CD14-positive monocyte (primary cell): ENCODE measurements around the gene GNB5. TPM values are rescaled to one million over a fixed set of nuclear protein-coding genes. Genes with fewer than 3 reads are reported as not detected.

Source experiments
- DNase-seq, 3 donors: peaks; one replicate each; pipeline ENCODE4 v3.0.0-alpha.2; 2011 to 2022
- H2AFZ ChIP-seq: 2 replicates; pipeline ENCODE4 v1.6.0; 2012; ENCODE audit warnings: mild to moderate bottlenecking, low read depth, low read length, inconsistent platforms; ENCODE audit not compliant: insufficient read depth, poor library complexity, severe bottlenecking
- H3K27ac ChIP-seq, 2 donors: 1 replicate in 1 of 2; 2 replicates in 1 of 2; pipeline ENCODE4 v1.5.1; 2012 to 2013; ENCODE audit warnings: low read length in 2 of 2, control low read depth in 1 of 2, inconsistent platforms in 1 of 2, low read depth in 1 of 2, mild to moderate bottlenecking in 1 of 2
- H3K27me3 ChIP-seq, 2 donors: one replicate each; pipeline versions ENCODE4 v1.6.0 to v1.6.1; 2011 to 2013; ENCODE audit warnings: low read length in 2 of 2; ENCODE audit not compliant: control insufficient read depth in 2 of 2, insufficient read depth in 2 of 2
- H3K36me3 ChIP-seq, 2 donors: replicated peaks in 1 of 2; 1 replicate in 1 of 2; 2 replicates in 1 of 2; pipeline versions ENCODE4 v1.5.1 to v1.6.1; 2012 to 2013; ENCODE audit warnings: low read length in 2 of 2, control low read depth in 1 of 2, inconsistent platforms in 1 of 2, mild to moderate bottlenecking in 1 of 2; ENCODE audit not compliant: insufficient read depth in 2 of 2, control insufficient read depth in 1 of 2
- H3K4me1 ChIP-seq, 2 donors: 1 replicate in 1 of 2; 2 replicates in 1 of 2; pipeline versions ENCODE4 v1.5.1 to v1.6.1; 2012 to 2013; ENCODE audit warnings: low read length in 2 of 2, control low read depth in 1 of 2, inconsistent platforms in 1 of 2, mild to moderate bottlenecking in 1 of 2, moderate library complexity in 1 of 2; ENCODE audit not compliant: insufficient read depth in 2 of 2, control insufficient read depth in 1 of 2
- H3K4me2 ChIP-seq: replicated peaks from 2 replicates; pipeline ENCODE3; 2012; ENCODE audit warnings: low read length, moderate library complexity, mild to moderate bottlenecking; ENCODE audit not compliant: poor library complexity, severe bottlenecking; ENCODE audit errors: extremely low read depth
- H3K4me3 ChIP-seq, 3 experiments: fragments of 200-600 bp in 1 of 3; sonication (generic) in 1 of 3; replicated peaks in 1 of 3; 1 replicate in 2 of 3; 2 replicates in 1 of 3; pipeline ENCODE4 v1.5.1; 2011 to 2013; ENCODE audit warnings: low read length in 3 of 3, mild to moderate bottlenecking in 3 of 3, control low read depth in 2 of 3, low read depth in 2 of 3, inconsistent platforms in 1 of 3, moderate library complexity in 1 of 3
- H3K79me2 ChIP-seq: 2 replicates; pipeline ENCODE4 v1.6.0; 2012; ENCODE audit warnings: mild to moderate bottlenecking, control low read depth, inconsistent platforms, low read length, moderate library complexity; ENCODE audit not compliant: insufficient read depth
- H3K9ac ChIP-seq: 2 replicates; pipeline ENCODE4 v1.6.0; 2017; ENCODE audit warnings: low read length, mild to moderate bottlenecking; ENCODE audit not compliant: insufficient read depth, poor library complexity, severe bottlenecking
- H3K9me3 ChIP-seq, 2 donors: replicated peaks in 1 of 2; 1 replicate in 1 of 2; 2 replicates in 1 of 2; pipeline versions ENCODE4 v1.5.1 to v1.6.1; 2012 to 2013; ENCODE audit warnings: low read length in 2 of 2, control low read depth in 1 of 2; ENCODE audit not compliant: control insufficient read depth in 1 of 2, insufficient read depth in 1 of 2
- H4K20me1 ChIP-seq: 2 replicates; pipeline ENCODE4 v1.6.0; 2012; ENCODE audit warnings: mild to moderate bottlenecking, low read length, control low read depth, moderate library complexity; ENCODE audit not compliant: insufficient read depth
- H3K27ac Mint-ChIP-seq, 7 donors: one replicate each; pipeline ENCODE4 v1.8.0; 2020; ENCODE audit warnings: mild to moderate bottlenecking in 7 of 7, mixed read lengths in 7 of 7, moderate library complexity in 6 of 7, inconsistent platforms in 2 of 7
- H3K27me3 Mint-ChIP-seq, 3 donors: one replicate each; pipeline ENCODE4 v1.8.0; 2021 to 2022; ENCODE audit warnings: low read depth in 3 of 3, mild to moderate bottlenecking in 3 of 3, mixed read lengths in 3 of 3, moderate library complexity in 3 of 3, inconsistent platforms in 1 of 3
- H3K36me3 Mint-ChIP-seq, 2 donors: one replicate each; pipeline ENCODE4 v1.8.0; 2020; ENCODE audit warnings: mixed read lengths in 2 of 2, inconsistent platforms in 1 of 2, mild to moderate bottlenecking in 1 of 2
- H3K4me1 Mint-ChIP-seq: one replicate; pipeline ENCODE4 v1.8.0; 2020; ENCODE audit warnings: mild to moderate bottlenecking, mixed read lengths
- H3K4me3 Mint-ChIP-seq, 2 donors: one replicate each; pipeline ENCODE4 v1.8.0; 2020; ENCODE audit warnings: mild to moderate bottlenecking in 2 of 2, mixed read lengths in 2 of 2, moderate library complexity in 1 of 2
- H3K9me3 Mint-ChIP-seq, 7 donors: one replicate each; pipeline ENCODE4 v1.8.0; 2020 to 2022; ENCODE audit warnings: mixed read lengths in 7 of 7, mild to moderate bottlenecking in 6 of 7, moderate library complexity in 6 of 7, inconsistent platforms in 2 of 7
- WGBS: methylation state at CpG from one replicate; pipeline ENCODE4 v1.1.5; 2013; ENCODE audit warnings: missing lambda C conversion rate; ENCODE audit not compliant: insufficient coverage; 5-methylcytosine and 5-hydroxymethylcytosine counted together
- intact Hi-C, 2 donors: fragments of 100-400 bp; cut with micrococcal nuclease; formaldehyde crosslinking; loops; one replicate each; pipeline versions ENCODE4 v1.15.0 to v1.15.1; 2023
- polyA plus RNA-seq, 3 donors: library from polyadenylated mRNA; depleted of rRNA in 1 of 3; unstranded in 2 of 3; stranded (reverse) in 1 of 3; fragments of 300-500 nt in 2 of 3; fragments of >200 nt in 1 of 3; fragmentation: Illumina TruSeq in 2 of 3; gene quantifications; 1 replicate in 2 of 3; 2 replicates in 1 of 3; pipeline ENCODE4 v1.2.3, GENCODE V29; 2012 to 2021
- TF ChIP-seq, protein P1 (sequence below): fragments of 200-600 bp; IDR thresholded peaks from one replicate; pipeline ENCODE4 v1.8.0; 2022; ENCODE audit warnings: antibody characterized with exemption, mild to moderate bottlenecking

The GNB5 gene
- polyA plus RNA-seq, 3 donors: 3.1 to 5.4 (median 4.3) TPM

DNA sequence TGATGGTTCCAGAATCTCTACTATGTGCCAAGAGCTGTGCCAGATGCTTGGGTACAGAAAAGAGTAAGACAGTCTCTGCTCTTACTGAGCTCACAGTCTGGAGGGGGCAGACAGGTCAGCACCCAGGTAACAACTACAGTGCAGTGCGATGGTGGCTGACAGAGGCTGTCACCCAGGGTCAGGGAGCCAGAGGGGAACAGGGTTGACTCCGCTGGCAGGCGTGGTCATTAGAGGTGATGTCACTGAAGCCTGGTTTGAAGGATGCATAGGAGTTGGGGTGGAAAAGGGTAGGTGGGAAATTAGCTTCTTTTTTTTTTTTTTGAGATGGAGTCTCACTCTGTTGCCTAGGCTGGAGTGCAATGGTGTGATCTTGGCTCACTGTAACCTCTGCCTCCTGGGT lies 31.5 kb downstream of the GNB5 start:
- no peak overlapping the region for H2AFZ ChIP-seq
- intact Hi-C loops: no loop called here
- H3K36me3 ChIP-seq: no peaks in the 10 kb centered on the region
- H3K4me3 ChIP-seq: no peak overlapping the region
- H3K4me1 ChIP-seq: no peaks in the 10 kb centered on the region
- TF ChIP-seq, protein P1, sequence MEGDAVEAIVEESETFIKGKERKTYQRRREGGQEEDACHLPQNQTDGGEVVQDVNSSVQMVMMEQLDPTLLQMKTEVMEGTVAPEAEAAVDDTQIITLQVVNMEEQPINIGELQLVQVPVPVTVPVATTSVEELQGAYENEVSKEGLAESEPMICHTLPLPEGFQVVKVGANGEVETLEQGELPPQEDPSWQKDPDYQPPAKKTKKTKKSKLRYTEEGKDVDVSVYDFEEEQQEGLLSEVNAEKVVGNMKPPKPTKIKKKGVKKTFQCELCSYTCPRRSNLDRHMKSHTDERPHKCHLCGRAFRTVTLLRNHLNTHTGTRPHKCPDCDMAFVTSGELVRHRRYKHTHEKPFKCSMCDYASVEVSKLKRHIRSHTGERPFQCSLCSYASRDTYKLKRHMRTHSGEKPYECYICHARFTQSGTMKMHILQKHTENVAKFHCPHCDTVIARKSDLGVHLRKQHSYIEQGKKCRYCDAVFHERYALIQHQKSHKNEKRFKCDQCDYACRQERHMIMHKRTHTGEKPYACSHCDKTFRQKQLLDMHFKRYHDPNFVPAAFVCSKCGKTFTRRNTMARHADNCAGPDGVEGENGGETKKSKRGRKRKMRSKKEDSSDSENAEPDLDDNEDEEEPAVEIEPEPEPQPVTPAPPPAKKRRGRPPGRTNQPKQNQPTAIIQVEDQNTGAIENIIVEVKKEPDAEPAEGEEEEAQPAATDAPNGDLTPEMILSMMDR: no peak
- 98% methylated on average over 3 of the region's 3 CpGs for WGBS
- peaks cover 0 to 2% (median 0%) of the 10 kb centered on the region in 7 donors for H3K9me3 Mint-ChIP-seq
- peaks cover 4% of the 10 kb centered on the region for H3K4me1 Mint-ChIP-seq
- no peaks in the 10 kb centered on the region for H3K79me2 ChIP-seq
- no peak overlapping the region for H3K4me2 ChIP-seq
- H3K27me3 ChIP-seq: no peaks in the 10 kb centered on the region
- H3K9ac ChIP-seq: no peak overlapping the region
- H3K27ac Mint-ChIP-seq: no peak overlapping the region
- no peak overlapping the region for H3K4me3 Mint-ChIP-seq
- no peaks in the 10 kb centered on the region for H3K9me3 ChIP-seq
- peaks cover 0 to 5% (median 2%) of the 10 kb centered on the region in 3 donors for H3K27me3 Mint-ChIP-seq
- H3K36me3 Mint-ChIP-seq: peaks cover 0 to 4% of the 10 kb centered on the region in 2 donors
- DNase-seq: no peak
- no peak overlapping the region for H3K27ac ChIP-seq
- no peaks in the 10 kb centered on the region for H4K20me1 ChIP-seq

DNA sequence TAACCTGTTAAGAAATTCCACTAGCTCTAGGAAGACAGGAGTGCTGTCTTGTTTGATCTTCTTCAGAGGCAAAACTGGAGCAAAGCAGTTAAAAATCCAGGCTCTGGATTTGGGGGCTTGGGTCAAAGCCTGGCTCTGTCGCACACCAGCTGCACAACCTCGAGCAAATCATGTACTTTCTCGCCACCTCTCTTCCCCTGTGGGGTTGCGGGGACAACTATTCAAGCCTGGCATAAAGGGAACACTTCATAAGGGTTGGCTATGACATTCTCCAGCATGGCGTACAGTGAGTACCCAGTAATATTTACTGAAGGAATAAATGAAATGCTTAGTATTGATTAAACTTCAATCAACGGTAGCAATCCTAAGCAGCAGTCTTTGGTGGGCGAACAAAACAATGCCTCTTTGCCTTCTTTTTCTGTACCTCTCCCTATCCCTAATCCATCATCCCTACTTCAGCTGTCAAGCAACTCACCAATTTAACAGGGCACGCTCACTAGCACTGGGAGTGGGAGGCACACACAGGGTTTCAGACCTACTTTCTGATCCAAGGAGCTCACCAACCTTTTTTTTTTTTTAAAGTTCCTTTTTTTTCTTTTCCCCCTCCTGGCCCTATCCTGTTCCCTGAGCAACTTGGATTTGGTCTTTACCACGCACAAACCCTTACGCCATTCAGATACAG lies 33.0 kb downstream of the GNB5 start:
- H3K27me3 ChIP-seq: no peaks in the 10 kb centered on the region
- WGBS: 94% methylated on average over 7 of the region's 10 CpGs
- no peak overlapping the region for H2AFZ ChIP-seq
- TF ChIP-seq, protein P1: no peak
- H3K36me3 ChIP-seq: no peaks in the 10 kb centered on the region
- H3K4me1 ChIP-seq: no peaks in the 10 kb centered on the region
- H4K20me1 ChIP-seq: no peaks in the 10 kb centered on the region
- Mint-ChIP-seq H3K4me3 (no peak overlapping the region), H3K27me3 (peaks cover 0 to 5% (median 2%) of the 10 kb centered on the region in 3 donors), H3K4me1 (peaks cover 7% of the 10 kb centered on the region), H3K27ac (peak overlapping the region in 1 of 7 donors; percentile 16), H3K9me3 (peaks cover 0 to 2% (median 0%) of the 10 kb centered on the region in 7 donors), H3K36me3 (peaks cover under 1 to 3% of the 10 kb centered on the region in 2 donors)
- H3K27ac ChIP-seq: no peak overlapping the region
- no peak overlapping the region for H3K4me3 ChIP-seq
- no peaks in the 10 kb centered on the region for H3K9me3 ChIP-seq
- intact Hi-C loops: no loop called here
- no peak overlapping the region for H3K9ac ChIP-seq
- DNase-seq: no peak
- no peak overlapping the region for H3K4me2 ChIP-seq
- H3K79me2 ChIP-seq: no peaks in the 10 kb centered on the region
